ENCODE data around the gene BRDT. TPM values are rescaled to one million over a fixed set of nuclear protein-coding genes. Genes with fewer than 3 reads are reported as not detected.

The BRDT gene
- total RNA-seq, 4 donors from 2014 or later, result 0.30 TPM; not detected in 3

DNA sequence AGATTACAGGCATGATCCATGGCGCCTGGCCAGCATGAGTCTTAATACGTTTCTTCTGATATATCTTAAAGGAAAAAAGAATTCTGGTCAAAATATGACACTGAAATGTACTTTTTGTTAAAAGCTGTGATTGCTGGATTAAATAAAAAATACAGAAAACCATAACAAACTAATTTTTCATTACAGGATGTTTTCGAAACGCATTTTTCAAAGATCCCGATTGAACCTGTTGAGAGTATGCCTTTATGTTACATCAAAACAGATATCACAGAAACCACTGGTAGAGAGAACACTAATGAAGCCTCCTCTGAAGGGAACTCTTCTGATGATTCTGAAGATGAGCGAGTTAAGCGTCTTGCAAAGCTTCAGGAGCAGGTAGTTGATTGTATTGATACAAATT, 30.2 kb downstream of the BRDT start:
- Histone ChIP-seq H3K36me3 (no peaks in the 10 kb centered on the region), H3K9me3 (no peaks in the 10 kb centered on the region), H3K4me3 (no peak overlapping the region), H3K27me3 (no peaks in the 10 kb centered on the region), H3K27ac (no peak overlapping the region), H3K4me1 (no peaks in the 10 kb centered on the region)
- no peak for TF ChIP-seq EP300 (IDR thresholded peaks at IDR 0.05)
- TF ChIP-seq, protein P1, sequence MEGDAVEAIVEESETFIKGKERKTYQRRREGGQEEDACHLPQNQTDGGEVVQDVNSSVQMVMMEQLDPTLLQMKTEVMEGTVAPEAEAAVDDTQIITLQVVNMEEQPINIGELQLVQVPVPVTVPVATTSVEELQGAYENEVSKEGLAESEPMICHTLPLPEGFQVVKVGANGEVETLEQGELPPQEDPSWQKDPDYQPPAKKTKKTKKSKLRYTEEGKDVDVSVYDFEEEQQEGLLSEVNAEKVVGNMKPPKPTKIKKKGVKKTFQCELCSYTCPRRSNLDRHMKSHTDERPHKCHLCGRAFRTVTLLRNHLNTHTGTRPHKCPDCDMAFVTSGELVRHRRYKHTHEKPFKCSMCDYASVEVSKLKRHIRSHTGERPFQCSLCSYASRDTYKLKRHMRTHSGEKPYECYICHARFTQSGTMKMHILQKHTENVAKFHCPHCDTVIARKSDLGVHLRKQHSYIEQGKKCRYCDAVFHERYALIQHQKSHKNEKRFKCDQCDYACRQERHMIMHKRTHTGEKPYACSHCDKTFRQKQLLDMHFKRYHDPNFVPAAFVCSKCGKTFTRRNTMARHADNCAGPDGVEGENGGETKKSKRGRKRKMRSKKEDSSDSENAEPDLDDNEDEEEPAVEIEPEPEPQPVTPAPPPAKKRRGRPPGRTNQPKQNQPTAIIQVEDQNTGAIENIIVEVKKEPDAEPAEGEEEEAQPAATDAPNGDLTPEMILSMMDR (IDR thresholded peaks at IDR 0.05), result no peak
- no peak for TF ChIP-seq POLR2A (IDR thresholded peaks at IDR 0.05)
- DNase-seq (ENCODE audit: low spot score in 2 of 2), result no peak
- WGBS, 2 donors, result 90 to 92% methylated on average over 7 of the region's 7 CpGs

DNA sequence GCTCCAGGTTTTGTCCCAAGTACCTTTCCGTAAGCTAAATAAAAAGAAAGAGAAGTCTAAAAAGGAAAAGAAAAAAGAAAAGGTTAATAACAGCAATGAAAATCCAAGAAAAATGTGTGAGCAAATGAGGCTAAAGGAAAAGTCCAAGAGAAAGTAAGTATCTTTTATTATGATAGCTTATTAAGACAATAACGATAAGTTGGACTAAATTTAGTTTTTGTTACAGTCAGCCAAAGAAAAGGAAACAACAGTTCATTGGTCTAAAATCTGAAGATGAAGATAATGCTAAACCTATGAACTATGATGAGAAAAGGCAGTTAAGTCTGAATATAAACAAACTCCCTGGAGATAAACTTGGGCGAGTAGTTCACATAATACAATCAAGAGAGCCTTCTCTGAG, 31.5 kb downstream of the BRDT start:
- Histone ChIP-seq H3K4me3 (no peak overlapping the region), H3K27me3 (no peaks in the 10 kb centered on the region), H3K4me1 (no peaks in the 10 kb centered on the region), H3K9me3 (no peaks in the 10 kb centered on the region), H3K27ac (no peak overlapping the region), H3K36me3 (no peaks in the 10 kb centered on the region)
- no peak for DNase-seq (ENCODE audit: low spot score in 2 of 2)
- TF ChIP-seq, protein P1 (IDR thresholded peaks at IDR 0.05), result no peak
- TF ChIP-seq POLR2A (IDR thresholded peaks at IDR 0.05) (no peak), EP300 (IDR thresholded peaks at IDR 0.05) (no peak)
- 60 to 64% methylated on average over 3 of the region's 3 CpGs for WGBS, 2 donors

DNA sequence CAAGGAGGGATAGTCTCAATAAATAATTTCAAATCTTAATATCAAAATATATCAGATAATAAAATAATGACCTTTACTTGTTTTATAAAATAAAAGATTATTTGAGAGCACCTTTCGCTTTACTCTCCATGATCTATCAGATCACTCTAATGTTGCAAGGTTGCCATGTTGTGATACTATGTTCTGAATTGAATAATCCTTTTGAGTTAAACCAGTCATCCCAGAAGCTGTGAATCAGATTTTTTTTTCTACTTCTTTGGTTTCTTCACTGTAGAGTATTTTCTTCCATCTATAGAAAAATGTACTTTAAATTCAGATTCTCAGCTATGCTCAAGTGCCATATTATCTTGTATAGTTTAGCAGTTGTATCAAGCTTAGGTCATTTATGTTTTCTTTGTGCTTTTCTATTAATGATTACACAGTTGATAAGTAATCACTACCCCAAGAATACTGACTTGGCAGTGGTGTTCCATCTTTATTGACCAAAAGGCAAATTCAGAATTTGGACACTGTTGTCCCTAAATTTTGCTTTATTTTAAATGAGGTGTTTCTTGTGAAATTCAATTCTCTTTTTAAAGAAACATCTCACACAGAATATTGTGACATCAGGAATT, 32.9 kb downstream of the BRDT start:
- Histone ChIP-seq H3K9me3 (no peaks in the 10 kb centered on the region), H3K4me1 (no peaks in the 10 kb centered on the region), H3K4me3 (no peak overlapping the region), H3K27me3 (no peaks in the 10 kb centered on the region), H3K36me3 (no peaks in the 10 kb centered on the region), H3K27ac (no peak overlapping the region)
- 40 to 98% methylated on average over 1 of the region's 1 CpG for WGBS, 2 donors
- TF ChIP-seq, protein P1 (IDR thresholded peaks at IDR 0.05), result no peak
- TF ChIP-seq EP300 (IDR thresholded peaks at IDR 0.05), result no peak
- TF ChIP-seq POLR2A (IDR thresholded peaks at IDR 0.05), result no peak
- no peak for DNase-seq (ENCODE audit: low spot score in 2 of 2)

DNA sequence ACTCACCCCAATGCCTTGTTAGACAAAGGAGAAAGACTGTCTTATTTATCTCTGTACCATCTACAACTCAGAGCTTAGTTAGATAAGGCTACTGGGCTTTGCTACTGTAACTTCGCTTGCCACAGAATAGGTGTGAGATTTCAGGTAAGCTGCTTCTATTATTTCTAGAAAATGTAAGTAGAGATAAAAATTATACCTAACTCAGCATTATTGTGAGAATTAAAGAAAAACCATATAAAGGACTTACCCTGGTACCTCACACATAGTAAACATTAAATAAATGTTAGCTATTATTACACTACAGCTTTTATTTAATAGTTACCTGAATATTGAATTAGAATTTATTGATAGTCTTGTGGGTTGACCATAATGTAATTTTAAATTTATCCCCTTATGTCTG, 44.1 kb downstream of the BRDT start:
- WGBS, 2 donors, result 95 to 100% methylated on average over 1 of the region's 1 CpG
- Histone ChIP-seq H3K27ac (no peak overlapping the region), H3K4me1 (no peaks in the 10 kb centered on the region), H3K9me3 (no peaks in the 10 kb centered on the region), H3K27me3 (no peaks in the 10 kb centered on the region), H3K4me3 (no peak overlapping the region), H3K36me3 (no peaks in the 10 kb centered on the region)
- no peak for TF ChIP-seq EP300 (IDR thresholded peaks at IDR 0.05)
- TF ChIP-seq POLR2A (IDR thresholded peaks at IDR 0.05), result no peak
- TF ChIP-seq, protein P1 (IDR thresholded peaks at IDR 0.05), result no peak
- no peak for DNase-seq (ENCODE audit: low spot score in 2 of 2)

DNA sequence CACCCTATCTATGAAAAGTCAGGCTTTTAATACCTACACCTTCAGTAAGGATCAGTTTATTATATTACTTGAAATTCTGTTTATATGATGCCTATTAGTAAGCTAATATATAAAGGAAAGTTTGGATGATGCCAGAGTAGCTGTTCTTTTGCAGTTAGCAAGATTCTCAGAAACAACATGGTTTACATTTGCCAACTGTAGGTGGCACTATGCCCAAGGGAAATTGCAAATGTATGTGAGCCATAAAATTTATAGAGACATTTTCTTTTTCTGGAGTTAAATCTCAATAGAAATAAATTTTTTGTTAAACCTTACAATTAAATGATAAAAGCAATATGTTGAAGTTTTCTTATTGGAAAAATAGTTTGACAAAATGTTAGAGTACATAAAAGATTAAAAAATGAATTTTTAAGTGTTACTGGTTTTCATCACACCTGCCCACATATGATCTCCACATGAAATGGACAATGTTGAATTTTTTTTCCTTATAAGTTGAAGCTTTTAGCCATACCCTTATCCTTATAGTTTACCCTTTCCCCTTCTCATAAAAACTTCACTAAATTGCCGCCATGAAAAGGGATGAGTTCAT, 48.5 kb downstream of the BRDT start:
- 65 to 82% methylated on average over 1 of the region's 1 CpG for WGBS, 2 donors
- Histone ChIP-seq H3K4me3 (no peak overlapping the region), H3K4me1 (no peaks in the 10 kb centered on the region), H3K36me3 (no peaks in the 10 kb centered on the region), H3K9me3 (no peaks in the 10 kb centered on the region), H3K27me3 (no peaks in the 10 kb centered on the region), H3K27ac (no peak overlapping the region)
- TF ChIP-seq, protein P1 (IDR thresholded peaks at IDR 0.05), result peak in 3 of 5 experiments; percentile 29 to 47 (median 43)
- TF ChIP-seq POLR2A (IDR thresholded peaks at IDR 0.05), result no peak
- no peak for DNase-seq (ENCODE audit: low spot score in 2 of 2)
